CD4-positive, alpha-beta T cell treated with Interleukin-15 for 4 hours (primary cell): ENCODE measurements around the gene TRIB2.

Experiments
- DNase-seq: peaks from one replicate; pipeline ENCODE4 v3.0.0-alpha.2; 2020; ENCODE audit warnings: low spot score

TRIB2 gene

GRCh38 chr2:12700989-12701388, 15.7 kb upstream of the TRIB2 start:
- no peak for DNase-seq

- DNase-seq = no peak
Measured at GRCh38 chr2:12701786-12702167, 15.0 kb upstream of the TRIB2 start.

- peak; percentile 35 for DNase-seq
Measured at GRCh38 chr2:12702168-12703121, 14.3 kb upstream of the TRIB2 start.

- no peak for DNase-seq
Measured at GRCh38 chr2:12704378-12704777, 12.4 kb upstream of the TRIB2 start.

- no peak for DNase-seq
Measured at GRCh38 chr2:12705230-12705629, 11.5 kb upstream of the TRIB2 start.

- DNase-seq = no peak
Measured at GRCh38 chr2:12705742-12706141, 11.0 kb upstream of the TRIB2 start.

GRCh38 chr2:12708508-12709206, 8.1 kb upstream of the TRIB2 start:
- no peak for DNase-seq

- peak; percentile 70 for DNase-seq
Measured at GRCh38 chr2:12709207-12709522, 7.6 kb upstream of the TRIB2 start.

GRCh38 chr2:12710301-12710700, 6.4 kb upstream of the TRIB2 start:
- DNase-seq = no peak

GRCh38 chr2:12711339-12711738, 5.4 kb upstream of the TRIB2 start:
- DNase-seq = no peak

GRCh38 chr2:12712881-12713280, 3.9 kb upstream of the TRIB2 start:
- DNase-seq = no peak

- peak; percentile 17 for DNase-seq
Measured at GRCh38 chr2:12714391-12715221, 2.1 kb upstream of the TRIB2 start.

- no peak for DNase-seq
Measured at GRCh38 chr2:12715258-12716031, 1.3 kb upstream of the TRIB2 start.

- DNase-seq = peak; percentile 87
Measured at GRCh38 chr2:12716032-12716281, 779 bp upstream of the TRIB2 start.

- peak; percentile 55 for DNase-seq
Measured at GRCh38 chr2:12717191-12718014, 667 bp downstream of the TRIB2 start.

- peak; percentile 36 for DNase-seq
Measured at GRCh38 chr2:12718015-12718671, 1.4 kb downstream of the TRIB2 start.

GRCh38 chr2:12718711-12719399, 2.1 kb downstream of the TRIB2 start:
- DNase-seq = peak; percentile 20

- DNase-seq = peak; percentile 20
Measured at GRCh38 chr2:12719400-12720277, 2.9 kb downstream of the TRIB2 start.

- DNase-seq = no peak
Measured at GRCh38 chr2:12720278-12720620, 3.5 kb downstream of the TRIB2 start.
